Head of caudate nucleus (tissue), 42 donors: ENCODE data around the gene TNKS1BP1.
"Not testable (repeated sequence)": the region's sequence is repeated elsewhere in the genome, so short reads cannot be mapped to it uniquely, and the experiment has no call there.

Experiments
- DNase-seq, 42 donors: peaks; one replicate each; pipeline versions ENCODE4 v3.0.0 to v3.0.0-alpha.2; 2020 to 2021; ENCODE audit warnings: mixed read lengths in 7 of 42
- intact Hi-C: fragments of 100-400 bp; cut with DNase I; formaldehyde crosslinking; loops from one replicate; pipeline ENCODE4 v1.15.0; 2022

Gene TNKS1BP1

DNA sequence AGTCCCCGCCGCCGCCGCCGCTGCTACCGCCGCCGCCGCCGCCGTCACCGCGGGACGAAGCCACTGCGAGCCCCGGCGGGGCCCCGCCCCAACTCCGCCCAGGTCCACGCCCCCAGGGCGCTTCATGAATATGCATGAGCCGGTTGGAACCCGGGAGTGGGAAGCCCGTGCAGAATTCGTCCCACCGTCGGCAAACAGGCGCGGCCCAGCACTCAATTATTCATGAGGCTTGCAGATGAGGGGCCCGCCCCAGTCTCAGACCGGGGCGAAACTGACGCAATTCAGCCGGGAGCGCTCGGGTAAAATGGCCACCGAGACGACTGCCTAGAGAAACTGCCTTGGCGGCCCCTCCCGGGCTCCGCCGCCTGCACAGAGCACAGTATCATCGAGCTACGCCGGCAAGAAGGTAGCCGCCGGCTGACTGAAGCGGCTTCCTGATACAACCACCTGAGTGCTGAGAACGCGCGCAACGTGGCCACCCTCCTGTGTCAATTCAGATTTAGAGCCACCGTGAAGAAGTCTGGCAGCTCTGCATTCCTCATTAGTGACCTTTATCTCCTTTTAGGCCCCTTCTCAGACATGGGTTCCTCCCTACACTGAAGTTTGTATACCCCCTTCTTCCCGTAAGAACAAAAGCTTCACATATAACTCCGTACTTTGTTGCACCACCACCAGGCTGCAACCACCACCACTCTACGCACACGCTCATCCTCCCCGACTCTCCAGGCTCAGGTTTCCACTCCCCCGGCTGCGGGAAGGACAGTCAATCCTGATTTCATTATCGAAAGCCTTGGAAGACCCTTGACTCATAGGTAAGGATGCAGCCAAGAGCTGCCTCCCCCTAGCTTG lies at the start of gene TNKS1BP1:
Gene TNKS1BP1 (minus strand): TSS at position 67 of the 849 bp plus-strand sequence. CDS start 3,067 bp downstream, outside the sequence.
- DNase-seq = peak; percentile 88 to 99 (median 97)
- intact Hi-C loops = no loop called here

DNA sequence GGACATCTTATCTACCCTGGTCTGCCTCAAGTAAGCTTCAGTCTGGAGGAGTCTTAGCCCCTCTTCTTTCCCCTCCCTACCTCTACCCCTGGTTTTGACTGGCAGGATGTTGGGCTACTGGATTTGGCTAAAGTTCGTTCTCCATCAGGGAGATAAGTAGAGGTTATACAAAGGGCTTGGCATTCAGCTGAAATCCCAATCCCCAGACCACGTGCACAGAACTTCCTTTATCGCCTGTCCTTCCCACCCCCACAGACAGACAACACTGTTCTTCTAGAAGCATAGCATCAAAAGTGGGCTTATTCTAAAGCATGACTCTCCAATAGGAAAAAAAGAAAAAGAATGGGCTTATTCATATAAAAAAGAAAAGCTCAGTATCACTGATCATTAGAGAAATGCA lies 48.4 kb upstream of the TNKS1BP1 start:
- intact Hi-C loops = no loop called here
- no peak for DNase-seq

DNA sequence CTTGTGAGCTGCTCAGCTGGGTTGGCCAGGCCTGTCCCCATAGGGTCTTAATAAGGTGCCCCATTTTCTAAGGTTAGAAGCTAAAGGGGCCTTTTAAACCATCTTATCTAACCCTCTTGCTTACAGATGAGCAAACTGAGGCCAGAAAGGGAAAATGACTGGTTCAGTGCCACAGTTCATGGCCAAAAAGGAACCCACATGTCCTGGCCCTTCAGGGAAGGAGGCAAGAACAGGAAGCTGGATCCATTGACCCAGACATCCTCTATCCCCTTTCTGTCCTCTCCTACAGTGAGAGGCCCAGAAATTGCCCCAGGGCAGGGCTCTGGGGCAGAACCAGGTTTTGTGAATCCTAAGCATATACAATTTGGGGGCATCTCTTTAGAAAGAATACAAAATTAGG lies 46.2 kb upstream of the TNKS1BP1 start:
- intact Hi-C loops = no loop called here
- no peak for DNase-seq

GRCh38 chr11:57370251-57370650 lies 45.5 kb upstream of the TNKS1BP1 start:
- DNase-seq = no peak
- intact Hi-C loops = no loop called here

- intact Hi-C loops = no loop called here
- DNase-seq = no peak
These were observed 44.1 kb upstream of the TNKS1BP1 start for GRCh38 chr11:57368845-57369232.

GRCh38 chr11:57368106-57368844 lies 43.5 kb upstream of the TNKS1BP1 start:
- no peak for DNase-seq
- intact Hi-C loops = no loop called here

GRCh38 chr11:57364851-57365660 lies 40.3 kb upstream of the TNKS1BP1 start:
- peak in 32 of 42 donors; percentile 18 to 87 (median 52) for DNase-seq
- intact Hi-C loops = no loop called here

DNA sequence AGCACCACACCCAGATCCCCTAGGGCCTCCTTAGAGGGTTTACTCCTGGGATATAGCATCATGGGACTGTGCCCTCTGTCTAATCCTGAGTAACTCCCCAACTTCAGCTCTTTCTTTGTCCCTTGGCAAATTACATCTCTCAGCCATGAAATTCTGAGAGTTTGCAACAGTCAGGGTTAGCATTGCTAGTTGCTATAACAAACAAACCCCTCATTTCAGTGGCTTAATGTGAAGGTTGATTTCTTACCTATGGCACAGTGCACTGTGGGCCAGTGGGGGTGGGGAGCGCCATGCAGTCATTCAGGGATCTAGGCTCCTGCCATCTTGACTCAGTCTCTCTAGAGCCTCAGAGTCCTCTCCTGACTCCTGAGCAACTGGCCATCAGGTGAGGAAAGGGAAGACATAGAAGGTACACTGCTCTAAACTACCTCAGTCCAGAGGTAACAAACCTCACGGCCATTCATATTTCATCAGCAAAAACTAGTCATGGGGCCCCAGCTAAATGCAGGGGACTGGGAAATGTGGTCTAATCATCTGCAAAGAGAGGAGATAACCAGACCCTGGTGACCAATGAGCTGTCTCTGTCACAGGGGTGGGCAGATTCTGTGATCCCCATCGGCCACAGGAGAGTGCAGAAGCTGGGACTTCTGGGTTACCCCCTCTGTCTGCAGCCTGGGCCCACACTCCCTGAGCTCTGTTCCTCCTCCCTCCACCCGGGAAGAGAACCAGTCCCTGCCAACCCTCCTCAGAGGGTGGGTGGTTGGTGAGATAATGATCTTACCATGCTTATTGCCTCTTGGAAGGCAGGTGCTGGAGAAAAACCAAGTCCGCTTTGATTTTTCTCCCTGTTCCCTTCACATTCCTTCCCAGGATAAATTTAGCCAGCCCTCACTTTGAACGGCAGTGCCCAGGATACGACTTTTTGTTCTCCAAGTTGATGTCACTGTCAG lies 38.7 kb upstream of the TNKS1BP1 start:
- DNase-seq = no peak
- intact Hi-C loops = no loop called here

GRCh38 chr11:57361926-57362325 lies 37.2 kb upstream of the TNKS1BP1 start:
- DNase-seq = no peak

DNA sequence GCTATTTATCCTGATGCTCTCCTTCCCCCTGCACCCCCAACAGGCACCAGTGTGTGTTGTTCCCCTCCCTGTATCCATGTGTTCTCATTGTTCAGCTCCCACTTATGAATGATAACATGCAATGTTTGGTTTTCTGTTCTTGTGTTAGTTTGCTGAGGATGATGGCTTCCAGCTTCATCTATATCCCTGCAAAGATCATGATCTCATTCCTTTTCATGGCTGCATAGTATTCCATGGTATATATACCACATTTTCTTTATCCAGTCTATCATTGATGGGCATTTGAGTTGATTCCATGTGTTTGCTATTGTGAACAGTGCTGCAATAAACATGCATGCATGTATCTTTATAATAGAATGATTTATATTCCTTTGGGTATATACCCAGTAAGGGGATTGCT lies 36.7 kb upstream of the TNKS1BP1 start:
- intact Hi-C loops, DNase-seq: not testable (repeated sequence)

More at GRCh38 chr11:57361926-57362325, 37.2 kb upstream of the TNKS1BP1 start:
- intact Hi-C loops = no loop called here

- no peak for DNase-seq
- intact Hi-C loops = no loop called here
These were observed 36.2 kb upstream of the TNKS1BP1 start for GRCh38 chr11:57360991-57361390.

GRCh38 chr11:57359896-57360690 lies 35.3 kb upstream of the TNKS1BP1 start:
- DNase-seq = no peak
- intact Hi-C loops = no loop called here

DNA sequence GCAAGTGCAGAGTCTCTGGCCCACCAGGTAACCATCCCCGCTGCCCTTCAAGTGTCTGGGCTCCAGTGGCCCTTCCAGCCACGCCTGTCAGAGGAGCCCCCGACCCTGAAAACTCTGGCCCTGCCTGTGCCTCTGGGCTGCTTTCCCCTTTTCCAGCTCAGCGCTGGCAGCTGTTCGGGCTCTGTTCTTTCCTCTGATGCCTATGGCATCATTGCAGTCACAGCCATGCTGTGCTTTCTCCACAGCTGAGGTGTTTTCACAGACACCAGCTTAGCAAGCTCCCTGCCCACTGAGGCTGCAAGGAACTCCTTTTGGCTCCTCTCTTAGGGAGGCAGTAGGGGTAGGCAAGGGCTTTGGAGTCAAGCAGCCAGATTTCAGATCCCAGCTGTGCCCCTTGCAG lies 34.6 kb upstream of the TNKS1BP1 start:
- DNase-seq = no peak
- intact Hi-C loops = no loop called here

- intact Hi-C loops = no loop called here
- DNase-seq = peak in 5 of 42 donors; percentile 10 to 42 (median 33)
These were observed 34.2 kb upstream of the TNKS1BP1 start for GRCh38 chr11:57358991-57359390.

DNA sequence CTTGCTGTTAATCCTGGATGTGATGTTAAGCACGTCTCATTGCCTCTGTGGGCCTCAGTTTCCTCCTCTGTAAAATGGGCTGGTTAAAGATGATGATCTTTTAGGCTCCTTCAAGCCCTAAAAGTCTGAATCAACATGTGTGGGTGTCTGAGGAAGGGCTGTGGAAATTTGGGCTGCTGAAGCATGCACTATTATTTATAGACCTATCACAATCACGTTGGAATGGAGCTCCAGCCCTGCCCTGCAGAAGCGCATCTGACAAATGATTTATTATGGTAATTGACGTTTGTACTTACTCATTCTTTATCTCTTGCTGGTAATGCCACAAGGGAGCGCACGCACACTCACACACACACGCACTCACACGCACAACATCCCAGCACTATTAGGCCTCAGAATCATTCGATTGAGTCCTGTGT lies 33.8 kb upstream of the TNKS1BP1 start:
- intact Hi-C loops = no loop called here
- peak in 6 of 42 donors; percentile 11 to 42 (median 24) for DNase-seq

GRCh38 chr11:57357856-57358255 lies 33.1 kb upstream of the TNKS1BP1 start:
- intact Hi-C loops = no loop called here

DNA sequence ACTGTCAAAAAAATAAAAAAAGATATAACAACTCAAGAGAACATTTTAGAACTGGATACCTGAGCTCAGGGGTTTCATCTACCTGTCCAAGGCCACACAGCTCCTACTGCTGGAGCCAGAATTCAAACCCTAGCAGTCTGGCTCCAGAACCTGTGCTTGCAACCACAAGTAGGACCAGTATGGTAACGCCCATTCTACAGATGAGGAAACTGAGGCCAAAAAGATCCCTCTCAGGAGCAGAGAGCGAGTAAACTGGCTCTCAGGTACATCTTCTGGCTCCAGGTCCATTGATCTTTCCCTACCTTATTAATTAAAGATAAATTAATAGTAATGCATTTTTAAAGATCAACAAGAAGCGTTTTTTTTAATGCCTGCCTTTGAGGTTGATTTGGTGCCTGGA lies 32.6 kb upstream of the TNKS1BP1 start:
- intact Hi-C loops = no loop called here
- DNase-seq = no peak

More at GRCh38 chr11:57357856-57358255, 33.1 kb upstream of the TNKS1BP1 start:
- DNase-seq = no peak
